ENCODE data around the gene DNAJC6.

DNAJC6 gene

DNA sequence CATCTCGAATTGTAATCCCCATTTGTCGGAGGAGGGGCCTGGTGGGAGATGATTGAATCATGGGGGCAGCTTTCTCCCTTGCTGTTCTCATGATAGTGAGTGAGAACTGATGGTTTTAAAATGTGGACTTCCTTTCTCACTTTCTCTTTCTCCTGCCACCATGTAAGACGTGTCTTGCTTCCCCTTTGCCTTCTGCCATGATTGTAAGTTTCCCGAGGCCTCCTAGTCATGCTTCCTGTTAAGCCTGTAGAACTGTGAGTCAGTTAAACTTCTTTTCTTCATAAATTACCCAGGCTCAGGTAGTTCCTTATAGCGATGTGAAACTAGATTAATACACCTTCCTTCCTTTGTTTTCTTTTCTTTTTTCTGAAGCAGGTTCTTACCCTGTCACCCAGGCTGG lies 13.9 kb downstream of the DNAJC6 start:
- H3K4me3 ChIP-seq: no peak overlapping the region
- no peak for TF ChIP-seq EZH2 (IDR thresholded peaks at IDR 0.05)
- TF ChIP-seq POLR2AphosphoS5 (IDR thresholded peaks at IDR 0.05; ENCODE audit: borderline replicate concordance, low read depth, low read length): no peak
- TF ChIP-seq FOXP2 (optimal IDR thresholded peaks at IDR 0.05; ENCODE audit: control extremely low read depth, extremely low read length, insufficient read depth): no peak
- no peak for DNase-seq (ENCODE audit: low read depth, low spot score)
- H3K36me3 ChIP-seq (ENCODE audit: insufficient read depth, low read length): no peaks in the 10 kb centered on the region
- H3K27ac ChIP-seq: no peak overlapping the region
- no peak overlapping the region for H3K9ac ChIP-seq (ENCODE audit: insufficient read length)
- no peaks in the 10 kb centered on the region for H3K9me3 ChIP-seq (ENCODE audit: low read depth, low read length)

DNA sequence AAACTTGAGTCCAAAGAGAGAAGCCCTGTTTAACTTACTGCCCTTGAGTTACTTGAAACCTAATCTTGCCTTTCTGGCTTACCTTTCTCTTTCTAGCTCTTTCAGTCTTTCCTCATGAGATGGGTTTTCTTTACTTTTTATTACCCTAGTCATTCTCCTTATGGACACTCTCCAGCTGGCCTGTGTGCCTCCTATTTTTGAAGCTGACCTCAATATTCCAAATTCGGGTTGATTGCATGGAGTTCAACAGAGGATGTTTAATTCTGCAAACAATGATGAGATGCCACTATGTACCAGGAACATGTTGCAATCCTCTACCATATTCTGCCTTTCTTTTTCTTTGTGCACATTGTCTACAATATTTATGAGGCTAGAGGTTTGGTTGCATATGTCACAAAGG lies 20.7 kb downstream of the DNAJC6 start:
- no peaks in the 10 kb centered on the region for H3K9me3 ChIP-seq (ENCODE audit: low read depth, low read length)
- no peak for DNase-seq (ENCODE audit: low read depth, low spot score)
- H3K9ac ChIP-seq (ENCODE audit: insufficient read length): no peak overlapping the region
- no peak for TF ChIP-seq EZH2 (IDR thresholded peaks at IDR 0.05)
- H3K27ac ChIP-seq: no peak overlapping the region
- H3K4me3 ChIP-seq: no peak overlapping the region
- H3K36me3 ChIP-seq (ENCODE audit: insufficient read depth, low read length): no peaks in the 10 kb centered on the region

DNA sequence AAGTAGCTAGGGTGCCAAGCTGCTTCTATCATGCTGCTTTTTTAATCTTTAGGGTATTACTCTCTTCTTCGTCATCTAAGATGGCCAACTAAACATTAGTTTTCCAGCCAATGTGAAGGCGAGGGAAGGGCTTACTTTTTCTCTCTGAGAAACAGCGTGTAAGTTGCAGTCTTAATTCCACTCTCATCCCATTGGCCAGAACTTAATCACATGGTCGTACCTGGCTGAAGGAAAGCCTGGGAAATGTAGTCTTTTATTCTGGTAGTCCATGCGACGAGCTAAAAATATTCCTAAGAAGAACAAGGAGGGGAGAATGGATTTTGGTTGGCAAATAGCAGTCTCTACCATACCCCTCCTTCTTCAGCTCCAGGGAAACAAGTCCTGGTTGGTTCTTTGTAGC lies 21.5 kb downstream of the DNAJC6 start:
- H3K9ac ChIP-seq (ENCODE audit: insufficient read length): no peak overlapping the region
- no peak overlapping the region for H3K4me3 ChIP-seq
- DNase-seq (ENCODE audit: low read depth, low spot score): no peak
- H3K36me3 ChIP-seq (ENCODE audit: insufficient read depth, low read length): no peaks in the 10 kb centered on the region
- no peak overlapping the region for H3K27ac ChIP-seq
- no peaks in the 10 kb centered on the region for H3K9me3 ChIP-seq (ENCODE audit: low read depth, low read length)
- TF ChIP-seq EZH2 (IDR thresholded peaks at IDR 0.05): no peak
- no peak for TF ChIP-seq FOXP2 (optimal IDR thresholded peaks at IDR 0.05; ENCODE audit: control extremely low read depth, extremely low read length, insufficient read depth)
- no peak for TF ChIP-seq POLR2AphosphoS5 (IDR thresholded peaks at IDR 0.05; ENCODE audit: borderline replicate concordance, low read depth, low read length)

DNA sequence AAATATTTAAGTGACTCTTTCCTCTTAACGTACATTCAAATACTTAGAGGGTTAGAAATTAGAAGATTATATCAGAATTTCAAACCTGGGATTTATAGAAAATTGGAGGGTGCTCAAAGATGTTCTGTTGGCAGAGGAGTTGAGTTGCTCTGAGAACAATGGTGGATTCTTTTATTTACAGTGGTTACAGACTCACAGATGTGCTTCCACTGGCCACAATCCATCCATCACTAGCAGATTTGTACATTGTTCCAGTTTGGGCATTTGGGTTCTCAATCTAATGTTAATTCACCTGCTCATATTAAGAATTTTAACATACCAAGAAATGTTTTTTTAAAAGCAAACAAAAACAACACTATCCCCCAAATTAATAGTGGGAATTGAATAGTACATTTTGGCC lies 23.5 kb downstream of the DNAJC6 start:
- H3K27ac ChIP-seq: no peak overlapping the region
- no peak overlapping the region for H3K4me3 ChIP-seq
- no peak for TF ChIP-seq FOXP2 (optimal IDR thresholded peaks at IDR 0.05; ENCODE audit: control extremely low read depth, extremely low read length, insufficient read depth)
- no peak for TF ChIP-seq EZH2 (IDR thresholded peaks at IDR 0.05)
- TF ChIP-seq POLR2AphosphoS5 (IDR thresholded peaks at IDR 0.05; ENCODE audit: borderline replicate concordance, low read depth, low read length): no peak
- no peaks in the 10 kb centered on the region for H3K36me3 ChIP-seq (ENCODE audit: insufficient read depth, low read length)
- DNase-seq (ENCODE audit: low read depth, low spot score): no peak
- no peak overlapping the region for H3K9ac ChIP-seq (ENCODE audit: insufficient read length)
- H3K9me3 ChIP-seq (ENCODE audit: low read depth, low read length): no peaks in the 10 kb centered on the region

DNA sequence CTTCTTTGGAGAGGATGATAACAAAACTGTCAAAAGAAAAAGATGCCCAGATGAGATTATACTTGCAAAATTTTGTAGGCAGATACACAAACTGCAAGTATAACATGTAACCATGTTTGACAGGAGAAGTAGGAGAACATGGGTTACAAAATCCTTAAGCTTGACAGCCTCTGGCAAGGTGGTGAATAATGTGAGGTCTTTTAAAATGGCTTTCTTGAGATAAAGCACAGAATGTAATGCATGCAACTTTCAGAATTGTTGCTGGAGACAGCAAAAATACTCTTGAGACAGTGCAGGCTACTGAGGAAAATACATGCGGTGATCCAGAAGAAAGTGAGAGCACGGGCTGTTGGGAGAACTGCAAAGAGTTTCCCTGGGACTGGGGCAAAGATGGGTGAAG lies 24.7 kb downstream of the DNAJC6 start:
- no peak for DNase-seq (ENCODE audit: low read depth, low spot score)
- no peak for TF ChIP-seq POLR2AphosphoS5 (IDR thresholded peaks at IDR 0.05; ENCODE audit: borderline replicate concordance, low read depth, low read length)
- TF ChIP-seq FOXP2 (optimal IDR thresholded peaks at IDR 0.05; ENCODE audit: control extremely low read depth, extremely low read length, insufficient read depth): no peak
- TF ChIP-seq EZH2 (IDR thresholded peaks at IDR 0.05): no peak
- Histone ChIP-seq H3K27ac (no peak overlapping the region), H3K36me3 (ENCODE audit: insufficient read depth, low read length) (no peaks in the 10 kb centered on the region), H3K4me3 (no peak overlapping the region), H3K9ac (ENCODE audit: insufficient read length) (no peak overlapping the region), H3K9me3 (ENCODE audit: low read depth, low read length) (no peaks in the 10 kb centered on the region)

DNA sequence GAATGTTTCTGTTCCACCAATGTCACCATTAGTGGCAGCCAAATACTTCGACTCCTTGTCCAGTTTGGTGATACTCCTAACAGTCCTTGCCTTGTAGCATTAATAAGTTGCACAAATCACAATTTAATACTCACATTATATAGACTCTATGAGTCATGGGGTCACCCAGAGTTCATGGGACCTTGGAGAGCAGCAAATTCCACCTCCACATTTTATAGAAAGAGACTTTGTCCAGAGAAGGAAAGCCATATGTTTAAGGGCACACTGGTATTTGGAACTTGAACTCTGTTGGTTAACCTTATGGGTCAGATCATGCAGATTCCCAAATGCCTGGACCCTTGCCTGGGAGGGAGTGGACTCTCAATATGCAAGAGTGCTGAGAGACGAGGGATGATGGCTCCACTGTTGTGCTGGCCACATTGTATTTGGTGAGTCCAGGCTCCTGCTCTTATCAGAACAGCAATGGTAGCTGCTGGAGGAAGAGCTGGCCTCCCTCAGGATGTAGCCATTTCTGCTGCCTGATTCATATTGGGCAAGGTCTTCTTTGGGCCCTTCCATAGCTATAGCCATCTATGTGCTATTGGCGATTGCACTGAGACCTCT lies 30.6 kb downstream of the DNAJC6 start:
- no peaks in the 10 kb centered on the region for H3K36me3 ChIP-seq (ENCODE audit: insufficient read depth, low read length)
- TF ChIP-seq POLR2AphosphoS5 (IDR thresholded peaks at IDR 0.05; ENCODE audit: borderline replicate concordance, low read depth, low read length): no peak
- H3K4me3 ChIP-seq: no peak overlapping the region
- H3K9me3 ChIP-seq (ENCODE audit: low read depth, low read length): no peaks in the 10 kb centered on the region
- no peak for DNase-seq (ENCODE audit: low read depth, low spot score)
- no peak overlapping the region for H3K27ac ChIP-seq
- H3K9ac ChIP-seq (ENCODE audit: insufficient read length): no peak overlapping the region

DNA sequence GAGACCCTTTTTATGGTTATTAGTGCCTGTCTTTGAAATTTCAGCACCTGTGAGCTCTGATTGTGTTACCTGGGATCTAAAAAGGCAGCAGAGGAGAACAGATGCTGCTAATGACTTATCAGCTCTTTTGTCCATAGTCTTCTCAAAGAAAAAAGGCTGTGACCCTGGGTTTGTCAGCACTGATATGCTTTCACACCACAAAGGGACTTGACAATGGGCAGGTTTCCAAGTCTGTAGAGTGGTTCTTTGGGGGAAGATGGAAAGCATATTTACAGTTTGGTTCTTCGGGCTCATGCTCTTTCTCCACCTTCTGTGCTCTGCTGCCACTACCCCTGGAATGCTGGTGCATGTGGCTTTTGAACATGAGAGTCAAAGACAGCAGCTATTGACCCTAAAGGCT lies 32.0 kb downstream of the DNAJC6 start:
- no peak for DNase-seq (ENCODE audit: low read depth, low spot score)
- Histone ChIP-seq H3K4me3 (no peak overlapping the region), H3K27ac (no peak overlapping the region), H3K9me3 (ENCODE audit: low read depth, low read length) (no peaks in the 10 kb centered on the region), H3K36me3 (ENCODE audit: insufficient read depth, low read length) (no peaks in the 10 kb centered on the region), H3K9ac (ENCODE audit: insufficient read length) (no peak overlapping the region)
- no peak for TF ChIP-seq POLR2AphosphoS5 (IDR thresholded peaks at IDR 0.05; ENCODE audit: borderline replicate concordance, low read depth, low read length)
- no peak for TF ChIP-seq FOXP2 (optimal IDR thresholded peaks at IDR 0.05; ENCODE audit: control extremely low read depth, extremely low read length, insufficient read depth)
- TF ChIP-seq EZH2 (IDR thresholded peaks at IDR 0.05): no peak

DNA sequence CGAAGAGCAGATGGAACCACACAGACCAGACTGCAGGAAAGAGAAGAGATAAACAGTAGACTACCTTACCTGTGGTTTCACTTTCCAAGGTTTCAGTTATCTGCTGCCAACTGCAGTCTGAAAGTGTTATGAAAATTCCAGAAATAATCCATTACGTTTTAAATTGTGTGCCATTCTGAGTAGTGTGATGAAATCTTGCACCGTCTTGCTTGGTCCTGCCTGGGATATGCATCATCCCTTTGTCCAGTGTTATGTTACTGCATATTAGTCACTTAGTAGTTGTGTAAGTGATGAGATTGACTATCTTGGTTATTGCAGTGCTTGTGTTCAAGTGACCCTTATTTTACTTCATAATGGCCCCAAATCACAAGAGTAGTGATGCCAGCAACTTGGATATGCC lies 33.9 kb downstream of the DNAJC6 start:
- H3K4me3 ChIP-seq: no peak overlapping the region
- DNase-seq (ENCODE audit: low read depth, low spot score): no peak
- TF ChIP-seq POLR2AphosphoS5 (IDR thresholded peaks at IDR 0.05; ENCODE audit: borderline replicate concordance, low read depth, low read length) (no peak), EZH2 (IDR thresholded peaks at IDR 0.05) (no peak), FOXP2 (optimal IDR thresholded peaks at IDR 0.05; ENCODE audit: control extremely low read depth, extremely low read length, insufficient read depth) (no peak)

DNA sequence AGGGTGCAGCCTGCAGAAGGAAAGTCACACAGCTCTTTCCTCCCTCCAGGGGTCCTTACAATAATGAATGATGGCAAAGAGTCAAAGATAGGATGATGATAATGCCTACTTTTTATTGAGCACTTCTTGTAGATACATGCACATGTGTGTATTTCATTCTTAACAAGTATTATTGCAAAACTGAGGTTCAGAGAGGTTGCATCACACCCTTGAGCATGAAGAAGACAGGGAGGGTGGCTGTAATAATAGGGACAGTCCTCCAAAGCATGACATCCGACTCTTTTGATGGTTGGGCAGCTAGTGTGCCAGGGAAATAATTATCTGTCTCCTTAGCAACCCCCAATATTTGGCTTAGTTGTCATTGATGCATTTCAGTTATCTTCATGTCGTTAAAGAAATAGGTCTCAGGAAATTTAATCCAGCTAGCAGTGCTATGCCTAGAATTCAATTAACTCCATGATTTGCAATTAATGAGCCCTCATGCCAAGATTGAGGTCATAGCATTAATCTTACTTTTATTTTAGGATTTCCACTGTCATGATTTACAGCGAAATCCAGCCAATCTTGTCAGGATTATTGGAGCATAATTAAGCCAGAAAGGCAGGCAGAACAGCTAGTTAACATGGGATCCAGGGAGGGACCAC lies 35.0 kb downstream of the DNAJC6 start:
- Histone ChIP-seq H3K9me3 (ENCODE audit: low read depth, low read length) (no peaks in the 10 kb centered on the region), H3K4me3 (no peak overlapping the region), H3K36me3 (ENCODE audit: insufficient read depth, low read length) (no peaks in the 10 kb centered on the region), H3K27ac (no peak overlapping the region), H3K9ac (ENCODE audit: insufficient read length) (no peak overlapping the region)
- TF ChIP-seq FOXP2 (optimal IDR thresholded peaks at IDR 0.05; ENCODE audit: control extremely low read depth, extremely low read length, insufficient read depth): no peak
- no peak for TF ChIP-seq POLR2AphosphoS5 (IDR thresholded peaks at IDR 0.05; ENCODE audit: borderline replicate concordance, low read depth, low read length)
- no peak for TF ChIP-seq EZH2 (IDR thresholded peaks at IDR 0.05)
- no peak for DNase-seq (ENCODE audit: low read depth, low spot score)

More for the DNA sequence above, 33.9 kb downstream of the DNAJC6 start:
- Histone ChIP-seq H3K36me3 (ENCODE audit: insufficient read depth, low read length) (no peaks in the 10 kb centered on the region), H3K27ac (no peak overlapping the region), H3K9ac (ENCODE audit: insufficient read length) (no peak overlapping the region), H3K9me3 (ENCODE audit: low read depth, low read length) (no peaks in the 10 kb centered on the region)
